ENCODE results near the gene MCAT.

Gene MCAT

DNA sequence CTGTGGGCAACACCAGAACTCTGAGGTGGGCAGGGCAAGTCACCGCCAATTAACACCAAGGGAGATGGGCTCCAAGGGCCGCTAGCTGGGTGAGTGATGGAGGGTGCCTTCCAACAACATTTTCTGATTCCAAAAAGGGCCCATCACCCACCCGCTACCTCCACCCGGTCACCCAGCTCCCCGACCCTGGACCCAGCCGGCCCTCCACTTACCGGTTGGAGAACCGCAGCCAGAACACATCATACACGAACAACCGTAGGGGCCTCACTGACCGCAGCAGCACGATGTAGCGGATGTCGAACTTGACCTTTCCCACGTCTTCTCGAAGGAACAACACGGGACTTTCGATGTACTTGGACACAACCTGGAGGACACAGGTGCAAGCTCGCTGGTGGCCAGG is 29.0 kb upstream of the MCAT start:
- no peak for DNase-seq

DNA sequence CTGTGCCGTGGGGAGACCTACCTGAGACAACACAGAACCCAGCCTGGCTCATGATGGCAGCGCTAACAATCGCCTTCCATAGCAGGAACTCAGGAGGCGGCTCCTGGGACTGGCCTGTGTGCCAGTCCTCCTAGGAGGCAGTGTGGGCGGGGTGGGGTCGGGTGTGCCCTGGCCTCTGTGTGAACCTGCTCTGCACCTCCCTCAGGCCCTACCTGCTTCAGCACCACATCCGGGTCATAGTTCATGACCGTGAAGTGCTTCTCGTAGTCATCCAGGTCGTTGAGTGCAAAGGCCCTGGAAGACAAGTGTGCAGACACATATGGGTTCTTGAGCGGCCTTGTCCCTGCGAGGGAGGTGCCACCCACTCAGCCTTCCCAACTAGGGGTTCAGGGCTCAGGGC is 28.4 kb upstream of the MCAT start:
- DNase-seq: no peak

DNA sequence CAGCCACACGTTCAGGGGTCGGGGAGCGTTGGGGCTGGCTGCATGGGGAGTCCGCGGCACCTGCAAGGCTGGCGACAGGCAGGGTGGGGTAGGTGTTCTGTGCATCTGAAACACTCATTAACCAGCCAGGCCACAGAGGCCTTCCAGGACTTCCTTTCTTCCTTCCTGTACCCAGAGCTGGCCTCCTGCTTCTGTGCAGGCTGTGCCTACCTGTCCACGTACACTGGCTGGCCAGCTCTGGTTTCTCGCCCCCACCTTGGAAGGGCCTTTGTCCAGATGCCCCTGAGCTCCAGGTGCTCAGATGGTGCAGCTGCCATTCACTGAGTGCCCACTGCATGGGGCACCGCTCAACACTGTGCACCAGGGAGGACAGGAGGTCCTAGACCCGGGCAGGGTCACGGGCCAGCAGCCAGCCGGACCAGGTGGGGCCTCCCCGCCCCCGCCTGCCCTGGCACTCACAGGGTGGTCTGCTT is 27.9 kb upstream of the MCAT start:
- no peak for DNase-seq

DNA sequence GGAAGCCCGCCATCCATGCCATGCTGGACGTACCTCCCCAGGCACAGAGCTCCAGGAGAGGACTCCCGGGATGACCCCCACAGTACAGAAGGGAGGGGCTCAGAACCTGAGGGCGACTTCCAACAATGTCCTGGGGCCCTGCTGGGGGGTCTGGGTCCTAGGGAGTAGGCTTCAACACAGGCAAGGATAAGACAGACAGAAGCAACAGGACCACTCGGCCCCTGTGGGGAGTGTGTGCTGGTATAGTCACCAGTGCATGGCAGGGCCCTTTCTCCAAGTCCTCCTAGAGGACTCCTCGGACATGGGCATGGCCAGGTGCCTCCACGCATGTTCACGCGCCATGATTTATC is 26.9 kb upstream of the MCAT start:
- no peak for DNase-seq

DNA sequence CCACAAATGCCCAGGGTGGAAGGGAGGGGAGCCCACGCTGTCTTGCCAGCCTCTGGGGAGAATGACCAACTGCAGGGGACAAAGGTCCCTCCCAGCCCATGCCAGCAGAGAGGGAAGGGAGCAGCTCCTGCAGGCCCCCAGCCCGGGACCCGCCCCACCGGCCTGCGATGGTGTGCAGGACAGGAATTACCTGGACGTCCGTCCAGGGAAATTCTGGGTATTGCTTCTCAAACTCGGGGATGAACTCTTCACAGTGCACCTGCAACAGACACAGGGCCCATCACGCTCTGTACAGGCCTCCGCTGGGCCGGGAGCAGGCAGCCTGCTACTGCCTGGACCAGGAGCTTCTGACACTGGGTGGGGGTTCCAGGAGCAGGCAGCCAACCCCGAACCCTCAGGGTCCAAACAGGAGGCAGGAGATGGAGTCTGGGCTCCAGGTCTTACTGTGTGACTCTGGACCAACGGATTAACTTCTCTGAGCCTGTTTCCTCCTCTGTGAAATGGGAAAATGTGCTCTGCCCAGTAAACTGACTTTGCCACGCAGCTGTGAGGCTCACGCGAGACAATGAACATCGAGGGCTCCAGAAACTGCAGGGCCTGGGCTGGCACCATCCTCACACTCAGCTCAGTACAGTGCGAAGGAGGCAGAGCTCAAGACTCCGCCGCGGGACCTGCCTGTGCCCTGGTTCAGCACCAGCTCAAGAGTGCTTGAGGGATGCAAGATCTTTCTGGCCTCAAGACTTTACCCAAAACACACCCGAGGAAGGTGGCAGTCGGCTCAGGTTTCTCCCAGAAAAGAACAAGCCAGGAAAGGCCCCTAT is 26.3 kb upstream of the MCAT start:
- no peak for DNase-seq

DNA sequence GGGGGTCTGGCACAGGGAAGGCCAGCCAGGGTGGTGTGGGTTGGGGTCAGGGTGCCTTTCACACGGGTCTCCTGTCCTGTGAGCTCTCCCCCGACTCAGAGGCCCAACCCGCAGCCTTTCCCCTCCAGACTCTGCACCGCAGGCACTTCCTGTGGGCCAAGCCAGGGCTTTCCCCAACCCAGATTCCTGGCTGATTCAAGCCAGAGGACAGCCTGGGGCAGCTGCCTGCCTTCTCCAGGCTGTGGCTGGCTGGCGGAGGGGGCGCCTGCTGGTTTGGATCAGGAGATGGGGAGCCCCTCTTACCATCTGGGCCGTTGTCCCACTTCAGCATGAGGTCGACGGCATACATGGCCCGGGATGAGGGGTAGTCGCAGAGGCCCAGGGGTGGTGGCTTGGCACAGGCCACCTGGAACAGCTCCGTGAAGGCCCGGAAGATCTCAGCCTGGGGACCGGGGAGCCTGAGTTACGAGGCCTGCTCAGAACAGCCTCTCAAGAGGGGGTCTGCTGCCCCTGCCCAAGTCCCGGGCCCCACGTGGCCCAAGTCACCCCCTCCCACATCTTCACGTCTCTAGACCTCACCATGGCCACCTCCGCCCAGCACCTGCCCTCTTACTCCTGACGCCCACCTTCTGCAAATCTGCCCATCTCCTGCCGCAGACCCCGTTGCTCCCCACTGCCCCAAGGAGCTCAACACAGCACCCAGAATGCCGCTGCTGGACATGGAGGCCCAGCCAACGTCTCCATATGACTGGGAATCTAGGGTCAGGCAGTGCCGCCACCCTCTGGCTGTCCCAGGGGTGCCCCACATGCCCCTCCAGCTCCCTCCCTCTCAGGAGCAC is 25.5 kb upstream of the MCAT start:
- DNase-seq: no peak

DNA sequence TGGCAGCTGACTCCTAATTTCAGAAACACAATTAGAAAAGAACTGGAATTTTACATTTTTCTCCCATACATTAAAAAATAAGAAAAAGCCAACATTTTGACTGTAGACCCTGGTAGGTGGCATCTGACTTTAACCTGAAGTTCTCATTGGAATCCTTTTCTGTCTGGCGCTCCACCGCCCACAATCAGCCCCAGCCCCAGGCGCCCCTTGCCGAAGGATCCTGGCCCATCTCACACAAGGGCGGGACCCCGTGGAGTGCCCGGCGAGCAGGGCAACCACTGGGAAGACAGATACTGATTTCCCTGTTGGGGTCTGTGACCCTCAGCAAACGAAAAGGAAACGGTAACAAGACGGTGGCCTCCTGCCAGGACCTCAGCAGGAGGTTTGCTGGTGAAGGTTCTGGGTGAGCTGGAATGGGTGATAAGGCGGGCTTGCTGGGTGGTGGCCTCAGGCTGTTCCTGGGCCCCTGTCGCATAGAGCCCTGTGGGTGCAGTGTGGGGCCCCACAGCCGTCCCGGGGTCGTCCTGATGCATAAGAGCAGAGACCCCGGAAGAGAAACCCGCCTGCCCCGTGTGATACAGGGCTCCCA is 23.9 kb upstream of the MCAT start:
- DNase-seq: no peak

DNA sequence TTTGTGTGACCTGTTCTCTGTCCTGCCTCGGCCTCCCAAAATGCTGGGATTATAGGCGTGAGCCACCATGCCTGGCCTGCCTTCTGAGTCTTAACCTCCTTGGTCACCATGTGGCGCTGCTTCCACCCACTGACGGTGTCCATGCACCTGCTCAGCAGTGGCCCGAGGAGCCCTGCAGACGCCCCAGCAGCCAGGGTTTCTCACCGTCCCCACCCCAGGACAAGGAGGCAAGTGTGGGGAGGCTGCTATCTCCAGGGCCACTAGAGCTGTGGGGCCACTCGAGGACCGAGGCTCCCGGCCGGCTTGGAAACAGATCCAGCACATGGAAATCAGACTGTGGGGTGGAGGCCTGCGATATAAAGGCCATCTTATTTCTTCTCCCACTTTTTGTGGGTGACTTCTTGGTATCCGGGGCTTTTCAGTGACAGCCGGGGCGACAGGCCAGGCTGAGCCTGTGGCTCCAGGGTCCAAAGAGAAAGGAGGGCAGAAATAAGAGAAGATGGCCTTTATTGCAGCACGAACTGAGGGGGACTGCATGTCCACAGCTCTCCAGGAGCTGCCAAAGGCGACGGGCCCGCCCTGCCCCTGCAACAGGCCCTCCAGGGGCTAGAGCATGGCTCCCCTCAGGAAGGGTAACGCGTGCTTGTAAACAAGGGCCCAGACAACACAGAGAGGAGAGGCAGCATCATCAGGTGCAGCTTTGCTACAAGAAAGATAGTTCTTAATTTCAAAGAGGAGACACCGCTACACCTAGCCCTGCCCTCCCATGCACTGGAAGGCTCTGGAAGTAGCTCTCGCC is 23.1 kb upstream of the MCAT start:
- DNase-seq: no peak

DNA sequence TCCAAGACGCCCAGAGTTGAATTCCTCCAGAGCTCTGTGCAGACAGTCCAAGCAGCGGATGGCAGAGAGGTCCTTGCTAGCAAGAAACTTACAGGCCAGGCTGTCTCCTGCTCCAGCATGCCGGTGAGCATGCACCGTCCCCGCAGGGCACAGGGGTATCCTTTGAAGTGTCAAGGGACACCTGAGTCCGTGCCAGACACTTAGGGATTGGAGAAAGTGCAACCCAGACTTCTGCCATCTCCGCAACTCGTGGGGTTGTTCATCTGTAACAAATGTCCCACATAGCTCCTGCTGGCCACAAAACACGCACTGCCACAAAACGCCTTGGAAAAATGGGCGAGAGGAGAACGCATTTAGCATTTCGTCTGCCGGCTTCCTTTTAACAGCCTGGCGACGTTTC is 21.4 kb upstream of the MCAT start:
- DNase-seq: no peak

DNA sequence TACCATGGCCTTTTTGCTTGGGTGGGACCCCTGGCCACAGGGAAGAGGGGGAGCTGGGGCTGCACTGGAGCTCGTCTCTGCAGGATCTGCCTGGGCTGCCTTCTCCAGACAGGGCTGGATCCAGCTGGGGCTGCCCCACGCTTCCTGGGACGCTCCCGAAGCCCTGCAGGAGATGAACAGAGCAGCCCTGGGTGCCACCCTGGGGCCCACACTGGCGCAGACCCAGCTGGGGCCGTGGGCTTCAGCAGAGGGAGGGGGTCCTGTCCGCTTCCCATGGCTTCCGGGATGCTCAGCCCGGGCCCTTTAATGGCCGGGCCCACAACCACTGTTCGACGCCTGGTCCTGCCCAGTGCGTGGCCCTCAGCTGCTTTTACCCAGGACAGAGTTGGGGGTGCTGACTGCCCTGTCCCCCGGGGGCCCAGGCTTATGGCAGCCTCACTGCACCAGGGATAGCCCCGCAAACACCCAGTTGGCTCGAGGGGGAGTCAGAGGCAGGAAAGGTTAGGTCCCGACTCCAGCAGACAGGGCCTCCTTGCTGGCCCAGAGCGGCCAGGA is 20.1 kb upstream of the MCAT start:
- no peak for DNase-seq

DNA sequence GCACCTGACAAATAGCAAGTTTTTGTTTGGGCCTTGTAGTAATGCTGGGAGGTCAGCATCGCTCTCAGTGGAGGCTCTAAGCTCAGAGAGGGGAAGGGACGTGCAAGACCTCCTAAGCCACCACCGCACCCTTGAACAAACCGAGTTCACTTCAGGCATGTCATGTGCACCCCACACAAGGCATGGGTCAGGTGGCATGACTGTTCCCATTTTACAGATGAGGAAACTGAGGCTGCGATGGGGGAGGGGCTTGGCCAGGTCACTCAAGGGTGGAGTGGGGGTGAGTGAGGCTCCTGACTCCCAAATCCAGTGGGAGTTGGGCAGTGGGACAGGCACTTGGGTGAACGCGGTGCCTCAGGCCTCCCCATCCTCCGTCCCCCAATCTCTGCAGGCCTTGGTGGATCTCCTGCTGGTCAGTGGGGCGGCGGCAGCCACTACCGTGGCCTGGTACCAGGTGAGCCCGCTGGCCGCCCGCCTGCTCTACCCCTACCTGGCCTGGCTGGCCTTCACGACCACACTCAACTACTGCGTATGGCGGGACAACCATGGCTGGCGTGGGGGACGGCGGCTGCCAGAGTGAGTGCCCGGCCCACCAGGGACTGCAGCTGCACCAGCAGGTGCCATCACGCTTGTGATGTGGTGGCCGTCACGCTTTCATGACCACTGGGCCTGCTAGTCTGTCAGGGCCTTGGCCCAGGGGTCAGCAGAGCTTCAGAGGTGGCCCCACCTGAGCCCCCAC is 19.4 kb upstream of the MCAT start:
- DNase-seq: no peak

DNA sequence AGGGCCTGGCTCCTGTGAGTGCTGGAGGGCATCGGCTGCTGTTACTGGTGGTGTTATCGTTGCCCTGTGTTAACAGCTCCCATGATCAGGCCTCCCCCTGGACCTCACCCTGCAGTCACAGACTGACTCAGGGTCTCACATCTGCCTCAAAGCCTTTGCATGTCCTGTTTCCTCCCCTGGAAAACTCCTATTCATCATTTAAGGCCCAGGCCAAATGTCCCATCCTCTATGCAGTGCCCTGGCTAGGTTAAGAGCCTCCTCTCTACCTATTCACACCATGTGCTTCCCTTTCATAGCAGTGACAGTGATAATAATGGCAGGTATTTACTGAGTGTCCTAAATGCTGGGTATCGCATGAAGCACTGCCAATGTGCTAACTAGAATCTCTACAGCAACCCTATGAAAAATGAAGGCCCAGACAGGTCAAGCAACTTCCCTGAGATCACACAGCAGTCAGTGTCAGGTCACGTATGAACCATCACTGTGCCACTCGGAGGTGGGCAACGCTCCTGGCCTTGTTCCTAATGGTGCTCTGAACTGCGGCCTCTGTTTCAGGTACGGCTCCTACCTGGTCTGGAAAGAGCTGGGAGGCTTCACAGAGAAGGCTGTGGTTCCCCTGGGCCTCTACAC is 17.4 kb upstream of the MCAT start:
- no peak for DNase-seq

DNA sequence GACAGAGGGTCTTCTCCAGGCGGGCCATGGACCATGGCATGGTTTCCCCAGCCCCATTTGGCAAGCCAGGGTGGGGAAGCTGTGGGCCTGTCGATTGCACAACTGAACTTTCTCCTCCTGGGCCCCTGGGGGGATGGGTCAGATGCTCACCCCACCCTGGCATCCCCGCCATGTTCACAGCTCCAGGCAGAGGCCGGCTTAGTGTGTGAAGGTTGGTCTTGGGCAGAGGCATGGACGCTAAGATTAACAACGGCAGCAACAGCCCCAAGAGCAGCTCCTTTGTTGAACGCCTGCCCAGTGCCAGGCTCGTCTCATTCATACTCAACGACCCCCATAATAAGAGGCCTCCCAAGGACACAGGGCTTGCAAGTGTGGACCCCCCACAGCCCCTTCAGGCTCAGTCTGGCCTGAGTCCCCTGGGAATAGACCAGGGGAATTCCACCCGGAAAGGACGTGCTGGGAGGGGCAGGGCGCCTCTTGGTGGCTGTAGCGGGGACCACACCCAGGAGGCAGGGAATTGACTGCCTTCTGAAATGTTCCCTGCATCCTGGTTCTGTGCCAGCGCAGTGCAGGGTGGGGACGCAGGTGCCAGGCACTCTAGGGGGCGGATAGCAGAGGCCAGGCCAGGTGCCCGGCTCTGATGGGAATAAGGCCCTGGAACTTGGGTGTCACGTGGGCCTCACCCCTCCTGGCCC is 16.4 kb upstream of the MCAT start:
- no peak for DNase-seq

DNA sequence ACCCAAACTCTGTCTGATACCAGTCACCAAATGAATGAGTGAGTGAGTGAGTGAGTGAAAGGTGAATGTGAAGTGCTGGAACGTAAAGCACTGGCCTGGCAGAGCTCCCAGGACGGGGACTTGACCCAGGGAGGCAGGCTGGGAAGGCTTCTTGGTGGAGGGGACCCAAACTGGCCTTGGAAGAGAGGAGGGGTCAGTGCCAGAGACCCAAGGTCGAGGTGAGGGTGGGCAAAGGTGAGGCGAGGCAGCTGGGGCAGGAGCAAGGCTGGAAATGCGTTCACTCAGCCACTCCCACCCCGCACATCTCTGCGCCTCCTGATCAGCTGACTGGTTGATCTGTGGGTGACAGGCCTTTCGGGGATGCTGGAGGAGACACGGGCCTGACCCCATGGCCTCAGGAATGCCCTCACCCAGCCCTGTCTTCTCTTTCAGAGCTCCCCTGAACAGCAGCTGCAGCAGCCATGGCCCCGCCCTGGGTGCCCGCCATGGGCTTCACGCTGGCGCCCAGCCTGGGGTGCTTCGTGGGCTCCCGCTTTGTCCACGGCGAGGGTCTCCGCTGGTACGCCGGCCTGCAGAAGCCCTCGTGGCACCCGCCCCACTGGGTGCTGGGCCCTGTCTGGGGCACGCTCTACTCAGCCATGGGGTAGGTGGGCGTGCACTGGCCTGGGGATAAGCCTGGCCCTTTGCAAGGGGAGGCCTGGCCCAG is 15.7 kb upstream of the MCAT start:
- DNase-seq: no peak

DNA sequence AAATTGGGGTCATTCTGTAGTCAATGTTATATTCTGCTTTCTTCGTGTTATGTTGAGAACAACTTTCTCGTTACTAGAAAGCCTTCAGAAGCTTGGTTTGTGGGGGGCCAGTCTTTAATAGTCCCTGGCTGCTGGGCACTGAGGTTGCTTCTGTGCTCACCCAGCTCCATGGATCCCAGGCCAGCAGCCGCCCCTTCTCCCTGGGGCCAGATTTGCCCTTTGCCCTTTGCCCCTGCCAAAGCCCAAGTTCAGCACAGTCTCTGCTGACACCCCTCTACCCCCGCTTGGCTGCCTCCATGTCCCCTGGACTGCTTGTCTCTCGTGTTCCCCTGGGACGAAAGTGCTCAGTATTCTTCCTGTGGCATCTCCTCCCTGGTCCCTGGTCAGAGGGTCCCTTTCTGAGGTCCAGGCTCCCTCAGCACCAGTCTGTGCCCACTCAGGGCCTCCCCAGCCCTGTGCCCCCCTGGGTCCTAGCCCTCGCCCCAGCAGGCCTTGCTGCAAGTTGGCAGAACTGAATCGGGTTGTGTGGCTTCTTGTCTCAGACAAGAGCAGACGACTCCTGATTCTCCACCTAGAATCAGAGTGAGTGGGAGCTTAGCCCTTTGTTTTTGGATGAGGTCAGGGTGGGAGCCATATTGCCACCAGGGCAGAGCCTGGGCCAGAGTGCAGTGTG is 14.8 kb upstream of the MCAT start:
- DNase-seq: no peak

DNA sequence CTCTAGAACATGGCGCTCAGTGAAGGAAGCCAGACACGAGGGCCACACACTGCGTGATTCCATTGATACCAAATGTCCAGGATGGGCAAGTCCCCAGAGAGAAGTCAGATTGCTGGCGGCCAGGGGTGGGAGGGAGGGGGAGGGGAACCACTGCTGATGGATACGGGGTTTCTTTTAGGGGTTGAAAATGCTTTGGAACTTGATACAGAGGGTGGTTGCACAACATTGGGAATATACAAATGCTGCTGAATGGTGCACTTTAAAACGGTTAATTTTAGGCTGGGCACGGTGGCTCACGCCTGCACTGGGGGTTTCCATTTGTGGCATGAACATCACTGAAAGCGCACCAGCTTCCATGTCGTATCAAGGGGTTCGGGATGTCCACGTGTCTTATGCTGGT is 13.2 kb upstream of the MCAT start:
- no peak for DNase-seq

DNA sequence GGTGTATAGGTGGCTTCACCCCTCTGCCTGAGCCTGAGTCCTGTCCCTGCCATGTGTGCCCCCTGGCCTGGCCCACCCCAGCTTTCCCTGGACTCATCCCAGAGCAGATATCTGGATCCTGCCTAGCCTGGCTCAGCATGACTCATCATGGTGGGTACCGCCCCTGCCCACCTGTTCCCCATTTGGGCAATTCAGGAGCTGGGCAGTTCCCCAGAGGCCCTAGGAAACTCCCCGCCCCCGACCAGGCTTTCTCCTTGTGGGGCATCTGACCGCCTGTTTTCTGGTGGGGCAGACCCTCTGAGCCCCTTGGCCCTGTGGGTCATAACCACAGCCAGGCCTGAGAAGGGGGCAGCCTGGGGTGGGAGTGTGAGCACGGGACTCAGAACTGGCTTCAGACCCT is 12.6 kb upstream of the MCAT start:
- no peak for DNase-seq

DNA sequence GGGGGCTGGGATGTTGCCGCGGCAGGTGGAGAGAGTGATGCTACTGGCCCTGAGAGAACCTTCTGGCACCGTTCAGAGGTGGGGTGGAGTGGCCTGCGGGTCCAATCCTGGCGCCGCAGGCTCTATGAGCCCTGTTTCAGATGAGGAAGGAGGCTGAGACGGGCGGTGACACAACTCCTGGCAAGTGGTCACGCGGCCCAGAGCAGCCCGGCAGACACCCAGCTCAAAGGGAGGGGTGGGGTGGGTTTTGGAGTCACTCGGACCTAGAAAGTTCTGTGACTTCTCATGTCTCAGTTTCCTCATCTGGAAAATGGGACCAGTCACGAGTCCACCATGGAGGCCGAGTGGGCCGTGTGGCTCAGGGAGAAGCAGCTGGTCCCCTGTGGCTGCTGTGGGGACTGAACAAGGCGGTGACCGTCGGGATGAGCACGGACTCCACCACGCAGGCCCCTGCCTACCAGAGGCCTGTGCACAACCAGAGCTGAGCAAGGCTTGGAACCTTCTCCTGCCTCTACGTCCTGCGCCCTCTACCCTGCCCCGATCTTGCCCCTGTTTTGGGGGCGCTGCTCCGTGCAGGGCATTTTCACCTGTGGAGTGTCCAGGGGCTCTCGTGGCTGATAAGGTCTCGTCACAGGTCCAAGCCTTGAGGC is 11.8 kb upstream of the MCAT start:
- no peak for DNase-seq

DNA sequence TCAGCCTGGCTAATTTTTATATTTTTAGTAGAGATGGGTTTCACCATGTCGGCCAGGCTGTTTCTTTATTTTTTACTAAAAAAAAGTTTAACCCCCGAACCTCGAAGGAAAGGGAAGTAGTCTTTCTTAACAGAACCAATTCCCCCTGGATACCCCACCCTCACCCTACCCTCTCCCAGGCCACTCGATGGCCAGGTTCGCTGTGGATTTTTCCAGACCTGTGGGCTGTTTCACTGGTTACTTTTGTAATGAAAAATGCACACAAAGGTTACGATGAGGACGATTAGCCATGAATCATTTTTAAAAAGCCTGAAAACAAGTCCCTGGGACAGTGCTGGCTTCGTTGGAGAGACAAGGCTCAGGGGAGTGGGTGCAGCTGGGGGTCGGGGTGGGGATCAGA is 10.7 kb upstream of the MCAT start:
- no peak for DNase-seq
